IMR-90 (cell line): ENCODE measurements around the gene CXCL16. TPM values are rescaled to one million over a fixed set of nuclear protein-coding genes. Genes with fewer than 3 reads are reported as not detected.

ENCODE experiments used
- ATAC-seq: fragments of 200-7000 bp; cut with Tn5 transposase; 2 replicates; pipeline ENCODE4 v1.9.1; 2020; ENCODE audit warnings: low read depth, mild to moderate bottlenecking, moderate library complexity
- BruUV-seq: library from RNA; stranded (reverse); fragments of 400-500 nt; replicated peaks from 2 replicates; lab custom pipeline; 2021; lab: Mats Ljungman, UMichigan
- CTCF ChIA-PET: fragments of 300-600 bp; formaldehyde crosslinking; extraction: SDS; loops from one replicate; lab custom pipeline; 2021; ENCODE audit warnings: antibody characterized with exemption; lab: Yijun Ruan, JAX
- POLR2A ChIA-PET: fragments of 300-600 bp; sonication (Branson Sonifier 250); formaldehyde crosslinking; loops from one replicate; lab custom pipeline; 2022; ENCODE audit warnings: antibody characterized with exemption; ENCODE audit not compliant: unreplicated experiment; lab: Charles Lee
- DNase-seq: peaks from one replicate; pipeline ENCODE4 v3.0.0; 2013
- H2AFZ ChIP-seq: replicated peaks from 2 replicates; pipeline ENCODE3; 2013; ENCODE audit warnings: low read length, mild to moderate bottlenecking; ENCODE audit not compliant: poor library complexity
- H2AK5ac ChIP-seq: 2 replicates; pipeline ENCODE4 v1.6.1; 2013; ENCODE audit warnings: low read depth, low read length, inconsistent platforms
- H2AK9ac ChIP-seq: replicated peaks from 2 replicates; pipeline ENCODE3; 2013; ENCODE audit warnings: mild to moderate bottlenecking, low read depth, low read length, moderate library complexity; ENCODE audit not compliant: poor library complexity
- H2BK120ac ChIP-seq: 2 replicates; pipeline ENCODE4 v1.6.1; 2013; ENCODE audit warnings: low read depth, low read length, inconsistent platforms
- H2BK15ac ChIP-seq: 3 replicates; pipeline ENCODE4 v1.6.1; 2013; ENCODE audit warnings: low read depth, low read length, inconsistent platforms
- H2BK20ac ChIP-seq: 2 replicates; pipeline ENCODE4 v1.6.1; 2013; ENCODE audit warnings: low read depth, mild to moderate bottlenecking, inconsistent platforms, low read length, moderate library complexity
- H2BK5ac ChIP-seq: 2 replicates; pipeline ENCODE4 v1.6.1; 2013; ENCODE audit warnings: mild to moderate bottlenecking, low read depth, low read length, inconsistent platforms; ENCODE audit not compliant: poor library complexity, severe bottlenecking
- H3K14ac ChIP-seq: replicated peaks from 2 replicates; pipeline ENCODE4 v1.6.1; 2013; ENCODE audit warnings: low read depth, low read length, inconsistent platforms
- H3K18ac ChIP-seq: 2 replicates; pipeline ENCODE4 v1.6.1; 2013; ENCODE audit warnings: low read depth, low read length, control low read depth
- H3K23ac ChIP-seq: 2 replicates; pipeline ENCODE4 v1.6.1; 2013; ENCODE audit warnings: low read depth, low read length, inconsistent platforms
- H3K27ac ChIP-seq: 2 replicates; pipeline ENCODE4 v1.5.1; 2013; ENCODE audit warnings: mild to moderate bottlenecking, control low read depth, low read length; ENCODE audit not compliant: insufficient read depth
- H3K27me3 ChIP-seq: 2 replicates; pipeline ENCODE4 v1.6.1; 2013; ENCODE audit warnings: low read length; ENCODE audit not compliant: control insufficient read depth, insufficient read depth
- H3K36me3 ChIP-seq: 2 replicates; pipeline ENCODE4 v1.6.1; 2013; ENCODE audit warnings: low read length, mixed read lengths; ENCODE audit not compliant: control insufficient read depth, insufficient read depth
- H3K4ac ChIP-seq: 2 replicates; pipeline ENCODE4 v1.6.1; 2013; ENCODE audit warnings: low read depth, low read length, inconsistent platforms
- H3K4me1 ChIP-seq: 2 replicates; pipeline ENCODE4 v1.6.1; 2013; ENCODE audit warnings: low read length, mixed read lengths; ENCODE audit not compliant: control insufficient read depth, insufficient read depth
- H3K4me2 ChIP-seq: 2 replicates; pipeline ENCODE4 v1.6.1; 2013; ENCODE audit warnings: low read depth, mild to moderate bottlenecking, control low read depth, low read length, moderate library complexity
- H3K4me3 ChIP-seq: 2 replicates; pipeline ENCODE4 v1.5.1; 2013; ENCODE audit warnings: low read depth, mild to moderate bottlenecking, control low read depth, low read length, moderate library complexity; ENCODE audit not compliant: insufficient read depth
- H3K56ac ChIP-seq: 2 replicates; pipeline ENCODE4 v1.6.1; 2013; ENCODE audit warnings: low read length, inconsistent platforms; ENCODE audit not compliant: insufficient read depth; ENCODE audit errors: extremely low read depth
- H3K79me1 ChIP-seq, 2 experiments: 2 replicates each; pipeline ENCODE4 v1.6.1; 2013; ENCODE audit warnings: low read length in 2 of 2, inconsistent platforms in 1 of 2, low read depth in 1 of 2
- H3K9ac ChIP-seq: 2 replicates; pipeline ENCODE4 v1.6.1; 2013; ENCODE audit warnings: low read depth, low read length, control low read depth
- H3K9me1 ChIP-seq: 2 replicates; pipeline ENCODE4 v1.6.1; 2013; ENCODE audit warnings: low read length, inconsistent platforms; ENCODE audit not compliant: insufficient read depth
- H3K9me3 ChIP-seq: 2 replicates; pipeline ENCODE4 v1.6.1; 2013; ENCODE audit warnings: low read length; ENCODE audit not compliant: control insufficient read depth, insufficient read depth
- H4K20me1 ChIP-seq: 2 replicates; pipeline ENCODE4 v1.6.1; 2013; ENCODE audit warnings: low read length, inconsistent platforms; ENCODE audit not compliant: insufficient read depth
- H4K5ac ChIP-seq: 2 replicates; pipeline ENCODE4 v1.6.1; 2013; ENCODE audit warnings: mild to moderate bottlenecking, low read depth, low read length, control low read depth
- H4K8ac ChIP-seq, 2 experiments: 2 replicates each; pipeline ENCODE4 v1.6.1; 2013; ENCODE audit warnings: low read depth in 2 of 2, low read length in 2 of 2, control low read depth in 1 of 2, inconsistent platforms in 1 of 2
- H4K91ac ChIP-seq: 2 replicates; pipeline ENCODE4 v1.6.1; 2013; ENCODE audit warnings: low read depth, low read length, inconsistent platforms; ENCODE audit not compliant: insufficient read depth
- BHLHE40 ChIP-seq: fragments of 150-350 bp; IDR thresholded peaks from 2 replicates; pipeline ENCODE4 v1.6.1; 2016; ENCODE audit warnings: mild to moderate bottlenecking, low read depth, low read length
- CHD1 ChIP-seq: IDR thresholded peaks from 2 replicates; pipeline ENCODE4 v1.6.1; 2012; ENCODE audit warnings: low read depth, low read length, improper control_type of control experiment
- CTCF ChIP-seq: conservative IDR thresholded peaks from 2 replicates; pipeline ENCODE4 v1.5.1; 2012; ENCODE audit warnings: mild to moderate bottlenecking, low read depth, low read length, improper control_type of control experiment
- ELK1 ChIP-seq: fragments of 150-350 bp; IDR thresholded peaks from 2 replicates; pipeline ENCODE4 v1.6.1; 2016; ENCODE audit warnings: low read depth, mild to moderate bottlenecking, low read length, moderate library complexity, borderline replicate concordance
- FOS ChIP-seq: fragments of 150-350 bp; IDR thresholded peaks from 2 replicates; pipeline ENCODE4 v1.6.1; 2016; ENCODE audit warnings: low read depth, low read length
- MAFK ChIP-seq: IDR thresholded peaks from 2 replicates; pipeline ENCODE4 v1.6.1; 2012; ENCODE audit warnings: low read depth, low read length, improper control_type of control experiment
- MAZ ChIP-seq: IDR thresholded peaks from 2 replicates; pipeline ENCODE4 v1.6.1; 2012; ENCODE audit warnings: low read depth, mild to moderate bottlenecking, low read length, improper control_type of control experiment, moderate library complexity, borderline replicate concordance
- MXI1 ChIP-seq: IDR thresholded peaks from 2 replicates; pipeline ENCODE4 v1.6.1; 2012; ENCODE audit warnings: low read depth, mild to moderate bottlenecking, low read length, moderate library complexity, borderline replicate concordance
- POLR2A ChIP-seq: IDR thresholded peaks from 2 replicates; pipeline ENCODE4 v1.6.1; 2012; ENCODE audit warnings: mild to moderate bottlenecking, low read depth, low read length
- RCOR1 ChIP-seq: IDR thresholded peaks from 2 replicates; pipeline ENCODE4 v1.6.1; 2012; ENCODE audit warnings: mild to moderate bottlenecking, low read length, improper control_type of control experiment; ENCODE audit not compliant: insufficient replicate concordance
- RFX5 ChIP-seq: IDR thresholded peaks from 2 replicates; pipeline ENCODE4 v1.8.0; 2012; ENCODE audit warnings: low read depth, mild to moderate bottlenecking, low read length, moderate library complexity
- SMC3 ChIP-seq: fragments of 150-350 bp; IDR thresholded peaks from 2 replicates; pipeline ENCODE4 v1.6.1; 2016; ENCODE audit warnings: low read depth, mild to moderate bottlenecking, antibody characterized with exemption, low read length, moderate library complexity
- USF2 ChIP-seq: fragments of 150-350 bp; IDR thresholded peaks from 2 replicates; pipeline ENCODE4 v1.6.1; 2017; ENCODE audit warnings: mild to moderate bottlenecking, antibody characterized with exemption, low read length, low read depth
- WGBS, 2 experiments: methylation state at CpG; one replicate each; pipeline versions ENCODE4 v1.1.5 to v1.1.7; 2013; ENCODE audit warnings: missing lambda C conversion rate in 2 of 2; ENCODE audit not compliant: insufficient read length in 1 of 2; ENCODE audit errors: extremely low coverage in 2 of 2; 5-methylcytosine and 5-hydroxymethylcytosine counted together
- dilution Hi-C: fragments of 300-500 bp; cut with HindIII; formaldehyde crosslinking; loops from one replicate; pipeline ENCODE4 v1.14.3; 2018; ENCODE audit warnings: low sequenced_read_pairs; ENCODE audit not compliant: unreplicated experiment
- in situ Hi-C: fragments of 300-500 bp; cut with MboI; formaldehyde crosslinking; loops from 3 replicates; pipeline ENCODE4 v1.14.3; 2019; ENCODE audit warnings: low sequenced_read_pairs, inconsistent platforms, mixed read lengths
- intact Hi-C: fragments of 100-400 bp; cut with micrococcal nuclease; formaldehyde crosslinking; loops from 2 replicates; pipeline ENCODE4 v1.10.0; 2022
- polyA plus RNA-seq, 3 experiments: library from polyadenylated mRNA; depleted of rRNA; stranded (reverse); fragments of >200 nt; gene quantifications; 2 replicates each; pipeline ENCODE4 v1.2.3, GENCODE V29; 2012; ENCODE audit warnings: low replicate concordance in 1 of 3
- total RNA-seq: library from RNA; depleted of rRNA; stranded (reverse); fragments of >200 nt; gene quantifications from 2 replicates; pipeline ENCODE4 v1.2.3, GENCODE V29; 2012

Gene CXCL16
- total and polyA plus RNA-seq, 2 of the 4 experiments (the other 2 are of a cell fraction) = 0.36 to 1.6 TPM

GRCh38 chr17:4748686-4749085 lies 9.0 kb upstream of the CXCL16 start:
- Histone ChIP-seq H3K4me2 (no peak overlapping the region), H3K9ac (no peak overlapping the region), H3K27ac (no peak overlapping the region), H4K20me1 (no peaks in the 10 kb centered on the region), H4K91ac (no peak overlapping the region), H3K56ac (no peak overlapping the region), H2AK5ac (no peak overlapping the region), H2BK15ac (no peak overlapping the region), H3K4me1 (peaks cover 2% of the 10 kb centered on the region; the same call in 1 of the 2 replicates), H4K8ac (no peak overlapping the region), H3K9me1 (no peaks in the 10 kb centered on the region), H4K5ac (no peak overlapping the region), H3K4me3 (no peak overlapping the region), H3K9me3 (no peaks in the 10 kb centered on the region), H2BK120ac (no peak overlapping the region), H2AFZ (no peak overlapping the region), H3K18ac (no peak overlapping the region), H2BK5ac (no peak overlapping the region), H3K79me1 (no peaks in the 10 kb centered on the region), H2AK9ac (no peak overlapping the region), H3K23ac (no peak overlapping the region), H3K4ac (no peak overlapping the region), H2BK20ac (no peak overlapping the region), H3K36me3 (no peaks in the 10 kb centered on the region), H3K27me3 (peaks cover 49% of the 10 kb centered on the region), H3K14ac (no peak overlapping the region)
- in situ Hi-C loops = no loop called here
- CTCF ChIA-PET = no interaction called here
- dilution Hi-C loops = no loop called here
- TF ChIP-seq CHD1 (no peak), USF2 (no peak), RFX5 (no peak), SMC3 (no peak), MAFK (no peak), ELK1 (no peak), MAZ (no peak), FOS (no peak), RCOR1 (no peak), CTCF (no peak), POLR2A (no peak), MXI1 (no peak), BHLHE40 (no peak)
- DNase-seq (no peak), ATAC-seq (no peak)
- BruUV-seq = no TSS peak
- no CpG with 5 or more reads among the region's 4 CpGs for WGBS, 2 experiments
- intact Hi-C loops = no loop called here
- POLR2A ChIA-PET = no interaction called here
